NCI-H82 (cell line): ENCODE data around the gene MAP2K2.

Source experiments
- DNase-seq: peaks from one replicate; lab custom pipeline; 2025; lab: John Stamatoyannopoulos, UW

The MAP2K2 gene

DNA sequence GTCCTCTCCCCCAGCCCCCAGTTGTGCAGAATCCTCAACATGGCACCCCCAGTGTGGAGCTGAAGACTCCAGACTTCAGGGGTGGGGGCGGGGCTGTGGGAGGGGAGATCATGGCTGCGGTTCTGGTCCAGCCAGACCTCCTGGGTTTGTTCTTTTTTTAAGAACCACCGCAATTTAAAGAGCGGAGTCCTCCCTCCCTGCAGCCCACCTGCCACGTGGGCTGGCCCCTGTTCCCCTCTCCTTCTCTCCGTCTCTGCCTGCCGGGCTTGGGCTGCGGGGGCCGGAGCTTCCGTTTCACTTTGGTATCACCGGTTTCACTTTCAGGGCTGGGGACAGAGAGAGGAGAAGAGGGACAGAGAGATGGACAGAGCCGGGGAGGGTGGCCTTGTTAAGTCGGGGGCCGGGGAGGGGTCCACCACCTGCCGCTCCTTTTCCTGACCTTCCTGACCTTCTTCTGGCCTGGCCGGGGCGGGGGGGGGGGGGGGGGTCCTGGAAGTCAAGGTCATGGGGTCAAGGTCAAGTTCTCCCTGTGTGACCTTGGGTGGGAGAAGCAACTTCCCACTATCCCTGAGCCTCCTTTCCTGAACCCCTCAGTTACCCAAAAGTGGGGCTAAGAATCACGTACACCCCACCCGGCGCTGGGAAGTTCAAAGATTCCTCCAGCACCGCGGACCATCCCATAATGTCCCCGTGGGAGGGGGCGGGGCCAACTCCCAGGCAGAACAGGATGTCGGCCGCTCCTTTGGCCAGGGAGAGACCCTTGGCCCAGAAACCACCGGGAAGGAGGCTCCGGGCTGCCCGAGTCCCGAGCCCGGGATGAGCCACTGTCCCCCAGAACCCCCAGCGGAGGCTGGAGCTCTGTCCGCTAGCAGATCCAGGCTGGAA, 45.9 kb downstream of the MAP2K2 start:
- no peak for DNase-seq

DNA sequence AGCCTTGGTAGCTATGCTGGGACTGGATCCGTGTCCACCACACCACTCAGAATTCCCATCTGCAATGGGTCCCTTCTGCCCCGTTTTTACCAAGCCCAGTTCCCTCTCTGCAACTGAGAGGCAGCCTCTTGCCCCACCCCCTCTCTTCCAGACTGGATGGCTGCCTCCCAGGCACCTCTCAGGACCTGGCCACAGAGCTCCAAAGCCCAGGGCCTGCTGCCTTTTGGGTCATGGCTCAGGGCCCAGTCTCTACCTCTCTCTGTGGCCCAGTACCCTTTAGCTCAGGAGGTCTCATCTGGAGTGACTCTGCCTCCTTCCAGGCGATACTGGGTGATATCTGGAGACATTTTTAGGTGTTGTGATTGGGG, 46.9 kb downstream of the MAP2K2 start:
- no peak for DNase-seq

DNA sequence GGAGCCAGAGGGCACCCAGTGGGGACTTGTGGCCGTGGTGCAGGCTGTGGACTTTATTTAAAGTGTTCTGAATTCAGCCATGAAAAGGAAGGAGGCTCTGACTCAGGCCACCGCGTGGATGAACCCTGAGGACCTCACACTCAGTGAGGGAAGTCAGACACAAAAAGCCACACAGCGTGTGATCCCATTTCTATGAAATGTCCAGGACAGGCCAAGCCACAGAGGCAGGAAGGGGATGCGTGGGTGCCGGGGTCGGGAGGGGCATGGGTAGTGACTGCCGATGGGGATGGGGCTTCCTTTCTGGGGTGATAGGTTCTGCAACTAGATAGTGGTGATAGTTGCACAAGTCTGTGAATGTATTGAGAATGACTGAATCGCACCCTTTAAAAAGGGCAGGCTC, 48.5 kb downstream of the MAP2K2 start:
- DNase-seq: no peak

DNA sequence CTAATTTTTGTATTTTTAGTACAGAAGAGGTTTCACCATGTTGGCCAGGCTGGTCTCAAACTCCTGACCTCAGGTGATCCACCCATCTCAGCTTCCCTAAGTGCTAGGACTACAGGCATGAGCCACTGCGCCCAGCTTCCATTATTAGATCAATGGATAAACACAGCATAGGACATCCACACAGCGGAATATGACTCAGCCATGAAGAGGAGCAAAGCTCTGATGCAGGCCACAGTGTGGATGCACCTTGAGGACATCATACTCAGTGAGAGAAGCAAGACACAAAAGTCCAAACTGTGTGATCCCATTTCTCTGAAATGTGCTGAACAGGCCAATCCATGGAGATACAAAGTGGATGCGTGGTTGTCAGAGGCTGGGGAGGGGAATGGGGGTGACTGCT, 52.3 kb downstream of the MAP2K2 start:
- no peak for DNase-seq

DNA sequence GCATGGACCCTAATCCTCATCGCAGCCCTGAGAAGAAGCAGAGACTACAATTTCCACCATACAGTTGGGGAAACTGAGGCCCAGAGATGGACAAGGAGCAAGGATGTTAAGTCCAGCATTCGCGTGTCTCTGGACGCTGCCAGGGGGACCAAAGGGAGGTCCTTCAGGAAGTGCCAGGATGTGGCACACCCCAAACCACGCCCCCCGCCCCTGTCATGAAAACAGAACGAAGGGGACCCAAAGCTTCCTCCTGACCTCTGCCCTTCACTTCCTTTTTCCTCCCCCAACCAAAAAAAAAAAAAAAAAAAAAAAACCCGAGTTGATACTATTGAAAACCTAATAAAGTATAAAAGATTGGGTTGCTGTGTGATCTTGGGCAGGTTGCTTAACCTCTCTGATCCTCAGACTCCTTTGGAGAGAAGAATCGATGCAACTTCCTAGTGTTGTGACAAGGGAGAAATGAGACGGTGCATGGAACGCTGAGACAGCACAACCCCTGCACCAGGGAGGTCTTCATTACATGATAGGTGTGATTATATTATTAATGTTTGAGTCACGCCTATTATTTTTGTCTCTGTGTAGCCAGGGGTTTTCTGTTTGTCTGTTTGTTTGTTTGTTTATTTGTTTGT, 54.5 kb downstream of the MAP2K2 start:
- no peak for DNase-seq

DNA sequence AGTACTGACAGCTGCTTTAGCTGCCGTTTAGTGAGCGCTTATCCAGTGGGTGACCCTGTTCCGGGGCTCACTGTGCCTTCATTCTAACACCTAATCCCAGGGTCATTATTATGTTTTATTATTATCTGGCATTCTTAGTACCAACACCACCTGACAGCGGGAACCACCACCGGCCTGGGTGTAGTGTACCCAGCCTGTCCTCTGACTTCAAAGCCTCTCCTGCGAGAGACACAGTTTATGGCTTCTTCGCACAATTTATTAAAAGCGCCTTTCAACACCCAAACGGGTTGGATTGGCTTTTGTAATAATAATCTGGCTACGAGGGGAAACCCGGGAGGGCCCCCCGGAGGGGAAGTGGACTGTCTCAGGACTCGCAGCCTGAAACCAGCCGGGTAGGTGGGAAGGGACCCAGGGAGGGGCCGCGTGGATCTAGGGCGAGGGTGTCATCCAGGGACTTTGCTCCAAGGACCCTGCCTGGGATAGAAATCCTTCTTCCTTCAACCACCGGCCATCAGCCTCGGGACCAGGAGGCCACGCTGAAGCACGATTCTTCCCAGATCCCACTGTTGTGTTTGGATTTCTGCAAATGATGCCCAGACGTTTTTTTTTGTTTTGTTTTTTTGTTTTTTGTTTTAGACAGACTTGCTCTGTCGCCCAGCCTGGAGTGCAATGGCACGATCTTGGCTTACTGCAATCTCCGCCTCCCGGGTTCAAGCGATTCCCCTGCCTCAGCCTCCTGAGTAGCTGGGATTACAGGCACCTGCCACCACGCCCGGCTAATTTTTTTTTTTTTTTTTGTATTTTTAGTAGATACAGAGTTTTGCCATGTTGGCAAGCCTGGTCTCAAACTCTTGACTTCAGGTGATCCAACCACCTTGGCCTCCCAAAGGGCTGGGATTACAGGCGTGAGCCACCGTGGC, 55.6 kb downstream of the MAP2K2 start:
- DNase-seq: peak; percentile 18

DNA sequence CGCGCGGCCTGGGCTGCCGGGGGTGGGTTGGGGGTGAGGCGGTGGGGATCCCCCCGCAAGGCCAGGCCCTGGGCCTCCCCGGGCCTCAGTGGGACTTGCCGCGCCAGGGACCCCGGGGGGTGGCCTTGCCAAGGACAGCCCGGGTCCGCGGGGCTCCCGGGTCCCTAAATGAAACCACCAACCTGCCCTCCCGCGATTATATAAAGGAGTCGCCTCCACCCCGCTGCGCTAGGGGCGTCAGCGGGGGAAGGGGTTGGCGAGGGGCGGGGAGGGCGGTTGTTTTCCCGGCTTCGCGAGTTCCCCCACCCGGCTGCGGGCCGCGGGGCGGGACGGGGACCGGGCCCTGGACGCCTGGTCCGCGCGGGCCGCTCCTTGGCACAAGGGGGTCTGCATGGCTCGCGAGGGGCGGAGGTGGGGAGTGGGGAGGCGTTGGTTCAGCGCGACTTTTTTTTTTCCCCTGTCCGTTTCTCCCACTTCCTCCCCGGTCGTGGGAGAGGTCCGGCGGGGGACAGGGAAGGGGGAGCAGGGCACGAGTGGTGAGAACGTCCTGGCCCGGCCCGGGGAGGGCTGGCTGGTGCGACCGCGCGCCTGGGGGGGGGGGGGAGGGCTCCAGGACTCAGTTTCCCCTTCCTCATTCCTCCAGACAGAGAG, 56.4 kb downstream of the MAP2K2 start:
- DNase-seq: peak; percentile 59

DNA sequence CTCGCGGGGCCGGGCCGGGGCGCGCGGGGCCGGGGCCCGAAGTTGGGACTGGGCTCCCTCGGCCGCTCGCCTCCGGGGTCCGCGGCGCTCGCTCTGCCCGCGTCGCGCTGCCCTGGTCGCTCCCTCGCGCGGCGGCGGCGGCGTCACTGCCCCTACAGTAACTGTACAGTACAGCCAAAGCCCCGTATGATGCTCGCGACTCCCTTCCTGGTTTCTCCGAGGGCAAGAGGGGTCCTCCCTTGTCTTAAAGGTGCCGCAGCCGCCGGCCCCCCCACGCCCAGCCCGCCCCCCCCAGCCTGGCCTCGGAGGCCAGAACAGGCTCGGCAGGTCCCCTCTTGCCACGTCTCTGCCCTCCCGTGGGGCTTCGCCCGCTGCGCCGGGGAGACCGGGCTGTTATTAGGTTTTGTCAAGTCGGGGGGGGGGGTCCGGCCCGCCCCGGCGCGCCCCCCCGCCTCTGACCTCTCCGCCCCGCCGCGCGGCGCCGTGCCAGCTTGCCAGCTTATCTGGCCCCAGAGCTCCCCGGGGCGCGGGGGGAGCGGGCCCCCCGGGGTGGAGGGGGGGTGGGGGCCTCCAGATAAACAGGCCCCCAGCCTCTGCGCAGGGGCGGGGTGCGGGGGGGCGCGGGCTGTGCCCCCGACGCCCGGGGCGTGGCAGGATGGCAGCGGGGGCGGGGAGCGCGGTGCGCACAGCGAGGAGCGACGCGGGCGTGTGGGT, 57.1 kb downstream of the MAP2K2 start, which contains the start of gene ZBTB7A:
Gene ZBTB7A, minus strand, starts transcription at position 218 of the 714 bp plus-strand sequence. CDS start 11,667 bp downstream, outside the sequence.
- DNase-seq: peak; percentile 83

DNA sequence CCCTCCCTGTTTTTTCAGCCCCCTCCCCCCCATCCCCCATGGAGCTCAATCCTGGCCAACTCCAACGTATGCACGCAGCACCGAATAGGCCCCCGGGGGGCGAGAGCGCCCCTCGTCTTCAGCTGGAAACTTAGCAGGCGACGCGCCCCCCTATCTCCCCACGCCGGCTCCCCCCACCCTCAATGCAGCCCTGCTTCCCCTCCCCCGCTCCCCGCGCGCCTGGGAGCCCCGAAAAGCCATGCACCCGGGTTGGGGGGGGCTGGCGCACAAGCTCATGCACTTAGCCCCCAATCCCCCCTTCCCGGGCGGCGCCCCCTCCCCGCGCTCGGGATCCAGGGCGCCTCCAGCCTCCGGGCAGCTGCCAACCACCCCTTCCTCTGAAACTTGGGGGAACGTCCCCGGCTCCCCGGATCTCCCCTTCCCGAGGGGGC, 57.7 kb downstream of the MAP2K2 start:
- DNase-seq: no peak

DNA sequence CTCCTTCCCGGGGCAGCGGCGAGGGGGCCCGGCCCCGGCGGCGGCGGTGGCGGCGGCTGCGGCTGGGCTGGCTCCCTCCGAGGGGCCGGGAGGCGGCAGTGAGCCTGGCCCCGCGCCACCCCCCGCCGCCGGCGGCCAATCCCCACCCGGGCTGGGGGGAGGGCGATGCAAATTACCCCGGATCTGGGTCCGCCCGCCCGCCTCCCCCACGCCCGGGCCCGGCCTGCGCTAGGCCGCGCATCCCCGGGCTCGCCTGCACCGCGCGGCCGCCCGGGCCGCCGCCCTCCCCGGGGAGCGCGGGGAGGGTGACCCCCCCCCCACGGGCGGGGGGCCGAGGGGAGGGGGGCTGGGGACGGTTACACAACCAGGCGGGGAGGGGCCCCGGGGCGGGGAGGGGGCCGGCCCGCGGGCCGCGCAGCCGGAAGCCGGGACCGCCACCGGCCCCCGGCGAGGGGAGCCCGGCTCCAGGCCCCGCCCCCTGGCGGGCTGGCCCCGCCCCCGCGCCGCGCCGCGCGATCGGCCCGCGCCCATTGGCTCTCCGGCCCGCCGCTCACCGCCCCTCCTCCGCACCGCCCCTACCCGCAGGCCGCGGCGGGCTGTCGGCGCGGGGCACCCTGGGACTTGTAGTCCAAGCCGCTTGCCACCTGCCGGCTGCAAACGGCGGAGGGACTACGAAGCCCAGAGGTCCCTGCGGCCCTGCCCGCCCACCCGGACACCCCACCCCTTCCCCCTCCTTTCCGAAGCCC, 58.3 kb downstream of the MAP2K2 start:
- DNase-seq: peak; percentile 97

DNA sequence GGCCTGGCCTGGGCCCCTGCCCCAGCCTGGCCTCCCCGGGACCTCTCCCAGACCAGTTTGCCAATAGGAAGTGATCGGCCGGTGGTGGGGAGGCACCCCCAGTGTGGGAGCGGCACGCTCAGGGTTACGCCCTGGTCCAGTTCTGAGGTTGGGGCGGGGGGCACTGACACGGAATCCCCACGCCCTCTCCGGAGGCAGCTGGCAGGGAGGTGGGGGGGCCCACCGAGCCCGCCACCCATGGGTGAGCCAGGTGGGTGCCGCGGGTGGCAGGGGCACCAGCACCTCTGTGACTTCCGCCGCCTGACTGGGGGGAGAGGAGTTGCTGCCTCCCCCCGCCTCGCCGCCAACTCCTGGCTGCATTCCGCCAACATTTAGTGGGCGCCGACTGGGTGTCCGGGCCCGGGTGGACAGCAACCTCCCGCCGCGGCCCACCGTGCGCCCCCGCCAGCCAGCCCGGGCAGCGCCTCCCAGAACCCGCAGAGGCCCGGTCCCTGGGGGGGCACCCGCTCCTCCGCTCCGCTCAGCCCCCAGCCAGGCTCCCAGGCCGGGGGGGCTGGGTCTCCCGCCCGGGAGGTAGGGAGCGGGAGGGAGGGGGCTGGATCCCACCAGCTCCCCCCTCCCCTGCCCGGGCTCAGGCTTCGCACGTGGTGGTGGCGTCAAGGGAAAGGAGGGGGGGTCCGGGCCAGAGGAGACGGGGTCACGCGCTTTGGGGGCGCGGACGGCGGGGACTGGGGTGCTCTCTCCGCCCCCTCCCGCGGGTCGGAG, 59.2 kb downstream of the MAP2K2 start:
- DNase-seq: peak; percentile 61

DNA sequence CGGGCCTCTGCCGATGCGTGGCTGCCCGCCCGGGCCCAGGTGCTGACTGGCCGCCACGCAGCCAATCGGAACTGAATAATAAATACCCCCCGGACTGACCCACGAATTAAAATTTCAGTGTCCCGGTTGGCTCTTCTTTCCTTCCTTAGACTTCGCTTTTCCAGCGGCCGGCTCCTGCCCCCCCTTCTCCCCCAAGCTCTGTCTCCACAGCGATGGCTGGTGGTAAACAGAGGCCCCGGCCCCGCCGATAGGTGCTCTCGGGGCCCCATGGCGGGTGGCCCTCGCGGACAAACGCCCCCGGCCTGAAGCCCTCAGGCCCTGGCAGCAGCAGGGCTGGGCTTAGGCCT, 59.8 kb downstream of the MAP2K2 start:
- DNase-seq: no peak

DNA sequence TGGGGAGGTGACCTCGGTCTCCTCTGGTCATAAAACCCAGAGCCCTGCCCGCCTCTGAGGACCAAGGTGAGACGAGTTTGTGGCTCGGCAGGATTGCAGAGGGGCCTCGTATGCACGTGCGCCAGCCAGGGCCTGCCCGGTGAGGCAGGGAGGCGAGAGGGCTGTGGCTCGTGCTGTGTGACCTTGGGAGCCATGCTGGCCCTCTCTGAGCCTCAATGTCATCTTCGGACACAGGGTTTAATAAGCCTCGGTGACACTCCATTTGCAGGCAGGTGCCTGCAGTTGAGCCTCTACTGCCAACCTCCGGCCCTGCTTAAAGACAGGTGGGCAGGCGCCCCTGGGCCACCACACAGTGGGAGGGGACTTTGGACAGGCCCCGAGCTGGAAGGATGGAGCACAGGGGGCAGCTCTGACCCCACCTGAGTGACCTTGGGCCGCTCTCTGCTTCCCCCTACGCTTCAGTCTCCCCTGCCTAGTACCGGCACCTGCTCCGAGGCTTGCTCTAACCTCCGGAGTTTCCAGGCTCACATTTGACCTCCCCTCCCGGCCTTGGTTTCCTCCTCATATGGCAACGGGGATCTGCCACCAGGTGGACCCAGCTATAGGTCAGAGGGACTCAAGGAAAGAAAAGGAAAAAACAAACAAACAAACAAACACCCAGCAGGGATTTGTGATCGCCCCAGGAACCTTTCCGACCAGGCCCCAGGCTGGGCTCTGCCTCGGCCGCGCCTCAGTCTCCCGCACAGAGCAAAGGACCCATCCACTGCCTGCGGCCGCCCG, 60.4 kb downstream of the MAP2K2 start:
- DNase-seq: no peak

DNA sequence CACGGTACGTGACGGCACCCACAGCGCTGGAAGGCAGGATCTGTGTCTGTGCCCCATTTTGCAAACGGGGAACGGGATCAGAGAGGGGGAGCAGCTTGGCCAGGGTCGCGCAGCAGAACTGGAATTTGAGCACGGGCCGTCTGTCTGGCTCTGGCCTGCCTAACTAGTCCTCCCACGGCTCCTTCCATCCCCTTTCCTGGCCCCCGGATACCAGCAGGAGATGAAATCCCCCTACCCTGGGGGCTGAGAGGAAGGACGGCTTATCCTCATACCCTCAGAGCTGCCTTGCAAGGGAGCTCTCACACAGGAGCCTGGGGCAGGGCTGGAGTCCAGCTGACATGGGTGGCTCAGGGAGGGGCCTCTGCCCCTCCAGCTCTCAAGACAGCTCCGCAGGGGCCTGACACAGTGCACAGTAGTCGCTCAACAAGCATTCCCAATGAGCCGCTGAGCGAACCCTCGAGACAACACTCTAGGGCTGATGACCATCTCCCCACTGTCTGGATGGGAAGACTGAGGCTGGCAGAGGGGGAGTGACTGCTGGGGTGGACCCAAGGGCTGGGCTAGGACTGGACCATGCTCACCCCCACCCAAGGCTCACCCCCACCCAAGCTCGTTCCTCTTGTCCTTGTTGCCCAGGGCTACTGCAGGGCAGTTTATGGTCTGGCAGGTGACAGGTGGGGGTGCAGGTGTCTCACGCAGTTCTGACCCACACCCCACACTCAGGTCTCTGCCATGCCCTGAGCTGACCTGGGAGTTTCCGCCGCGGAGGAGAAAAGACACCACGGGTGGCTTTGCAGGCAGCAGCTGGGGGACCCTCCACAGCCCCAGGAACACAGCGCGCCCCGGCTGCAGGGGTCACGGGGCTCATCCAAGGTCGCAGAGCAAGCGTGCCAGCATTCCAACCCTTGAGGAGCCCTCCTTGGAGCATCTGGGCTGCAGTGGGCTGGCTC, 61.2 kb downstream of the MAP2K2 start:
- peak; percentile 27 for DNase-seq

DNA sequence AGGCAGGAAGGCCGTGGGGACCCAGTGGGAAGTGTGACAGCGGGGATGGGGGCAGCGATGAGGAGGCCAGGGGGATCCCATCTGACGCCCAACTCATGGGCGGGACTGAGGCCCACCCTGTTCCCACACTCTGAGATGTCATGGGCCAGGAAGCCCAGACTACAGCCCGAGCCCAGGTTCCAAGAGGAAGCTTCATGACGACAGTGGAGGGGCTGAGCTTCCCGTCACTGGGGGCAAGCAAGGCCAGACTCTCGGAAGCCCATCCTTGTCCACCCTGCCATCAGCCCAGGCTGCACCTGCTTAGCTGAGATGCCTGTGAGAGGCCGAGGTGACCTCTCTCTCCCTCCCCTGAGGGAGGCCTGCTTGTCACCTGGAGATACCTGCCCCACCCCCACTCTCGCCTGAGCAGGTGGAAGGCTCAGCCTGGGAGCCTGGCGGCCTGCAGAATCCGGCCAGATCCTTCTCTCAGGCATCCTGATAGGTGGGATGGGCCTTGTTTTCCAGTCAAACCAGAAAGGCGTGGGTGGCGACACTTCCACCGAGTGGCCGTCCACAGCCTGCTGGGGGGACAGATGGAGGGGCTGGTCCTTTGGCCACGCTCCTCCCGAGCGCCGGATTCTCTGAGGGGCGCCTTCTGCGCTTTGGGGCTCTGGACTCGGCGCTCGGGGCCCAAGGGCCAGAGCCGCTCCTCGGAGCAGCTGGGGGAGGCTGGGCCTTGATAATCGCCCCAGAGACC, 62.1 kb downstream of the MAP2K2 start:
- no peak for DNase-seq

DNA sequence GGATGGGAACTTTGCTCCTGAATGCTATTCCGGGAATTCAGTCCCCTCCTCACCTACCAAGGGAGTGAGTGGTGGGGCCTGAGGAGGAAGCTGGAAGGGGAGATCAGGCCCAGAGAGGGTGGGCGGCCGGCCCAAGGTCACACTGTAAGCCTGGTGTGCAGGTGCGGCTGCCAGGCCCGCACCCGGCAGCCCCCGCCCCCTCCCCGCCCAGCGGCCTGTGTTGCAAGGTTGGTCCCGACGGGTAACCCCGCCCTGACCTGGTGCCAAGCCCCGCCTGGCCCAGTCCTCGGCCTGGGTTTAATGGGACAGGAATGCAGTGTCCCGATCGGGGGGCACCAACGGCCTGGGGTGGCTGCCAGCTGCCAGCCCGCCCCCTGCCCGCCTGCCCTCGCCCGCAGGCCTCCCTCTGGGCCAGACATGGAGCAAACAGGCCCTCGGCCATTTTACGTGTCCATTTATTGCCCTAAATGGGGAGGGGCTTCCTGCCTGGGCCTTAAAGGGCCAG, 62.7 kb downstream of the MAP2K2 start:
- DNase-seq: no peak

DNA sequence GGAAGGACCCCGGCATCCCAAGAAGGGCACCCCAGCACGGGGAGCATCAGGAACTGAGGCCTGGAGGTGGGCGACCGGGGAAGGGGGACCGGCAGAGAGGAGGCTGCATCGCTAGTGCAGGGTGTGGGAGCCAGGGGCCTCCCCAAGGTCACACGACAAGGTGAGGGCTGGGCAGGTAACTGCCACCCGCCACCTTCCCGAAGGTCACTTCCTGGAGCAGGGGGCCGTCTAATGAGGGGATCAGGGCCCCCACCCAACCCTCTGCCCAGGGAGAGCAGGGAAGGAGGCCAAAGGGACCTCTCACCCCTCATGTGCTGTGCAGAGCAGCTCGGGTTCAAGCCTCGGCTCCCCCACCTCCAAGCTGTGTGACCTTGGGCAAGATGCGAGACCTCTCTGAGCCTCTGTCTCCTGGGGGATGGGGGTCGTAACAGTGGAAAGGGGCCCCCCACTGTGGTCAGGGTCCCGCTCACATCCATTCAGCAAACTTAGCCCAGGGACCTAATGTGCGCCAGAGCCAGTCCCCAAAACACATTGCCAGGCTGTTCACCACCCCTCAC, 63.2 kb downstream of the MAP2K2 start:
- DNase-seq: no peak
